IMR-90 (cell line): ENCODE measurements around the gene UXS1.

ENCODE experiments used
- CHD1 ChIP-seq: IDR thresholded peaks from 2 replicates; pipeline ENCODE4 v1.6.1; 2012; ENCODE audit warnings: low read depth, low read length, improper control_type of control experiment
- CTCF ChIP-seq: conservative IDR thresholded peaks from 2 replicates; pipeline ENCODE4 v1.5.1; 2012; ENCODE audit warnings: mild to moderate bottlenecking, low read depth, low read length, improper control_type of control experiment
- ELK1 ChIP-seq: fragments of 150-350 bp; IDR thresholded peaks from 2 replicates; pipeline ENCODE4 v1.6.1; 2016; ENCODE audit warnings: low read depth, mild to moderate bottlenecking, low read length, moderate library complexity, borderline replicate concordance
- MAZ ChIP-seq: IDR thresholded peaks from 2 replicates; pipeline ENCODE4 v1.6.1; 2012; ENCODE audit warnings: low read depth, mild to moderate bottlenecking, low read length, improper control_type of control experiment, moderate library complexity, borderline replicate concordance
- MXI1 ChIP-seq: IDR thresholded peaks from 2 replicates; pipeline ENCODE4 v1.6.1; 2012; ENCODE audit warnings: low read depth, mild to moderate bottlenecking, low read length, moderate library complexity, borderline replicate concordance
- POLR2A ChIP-seq: IDR thresholded peaks from 2 replicates; pipeline ENCODE4 v1.6.1; 2012; ENCODE audit warnings: mild to moderate bottlenecking, low read depth, low read length
- RAD21 ChIP-seq: IDR thresholded peaks from 2 replicates; pipeline ENCODE4 v1.6.1; 2012; ENCODE audit warnings: low read length, improper control_type of control experiment
- RCOR1 ChIP-seq: IDR thresholded peaks from 2 replicates; pipeline ENCODE4 v1.6.1; 2012; ENCODE audit warnings: mild to moderate bottlenecking, low read length, improper control_type of control experiment; ENCODE audit not compliant: insufficient replicate concordance
- RFX5 ChIP-seq: IDR thresholded peaks from 2 replicates; pipeline ENCODE4 v1.8.0; 2012; ENCODE audit warnings: low read depth, mild to moderate bottlenecking, low read length, moderate library complexity

- no peak for TF ChIP-seq ELK1
- TF ChIP-seq CTCF: no peak
- TF ChIP-seq MAZ: no peak
- TF ChIP-seq POLR2A: no peak
- TF ChIP-seq RAD21: no peak
- TF ChIP-seq MXI1: no peak
- no peak for TF ChIP-seq CHD1
- TF ChIP-seq RFX5: no peak
- TF ChIP-seq RCOR1: no peak
Observed at GRCh38 chr2:106187273-106187891, 6.7 kb downstream of the UXS1 start.
